ENCODE data around the gene MEP1B.

MEP1B gene

DNA sequence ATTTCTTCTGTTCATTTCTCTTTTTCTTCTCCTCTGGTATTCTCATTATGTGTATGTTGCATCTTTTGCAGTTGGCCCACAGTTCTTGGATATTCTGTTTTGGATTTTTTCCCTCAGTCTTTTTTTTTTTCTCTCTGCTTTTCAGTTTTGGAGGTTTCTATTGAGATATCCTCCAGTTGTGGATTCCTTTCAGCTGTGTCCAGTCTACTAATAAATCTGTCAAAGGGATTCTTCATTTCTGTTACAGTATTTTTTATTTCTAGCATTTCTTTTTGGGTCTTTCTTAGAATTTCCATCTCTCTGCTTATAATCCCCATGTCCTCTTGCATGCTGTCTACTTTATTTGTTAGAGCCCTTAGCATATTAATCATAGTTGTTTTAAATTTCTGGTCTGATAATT, 6.3 kb upstream of the MEP1B start:
- H3K79me2 ChIP-seq (ENCODE audit: insufficient read depth, low read length): no peaks in the 10 kb centered on the region
- TF ChIP-seq, protein P1, sequence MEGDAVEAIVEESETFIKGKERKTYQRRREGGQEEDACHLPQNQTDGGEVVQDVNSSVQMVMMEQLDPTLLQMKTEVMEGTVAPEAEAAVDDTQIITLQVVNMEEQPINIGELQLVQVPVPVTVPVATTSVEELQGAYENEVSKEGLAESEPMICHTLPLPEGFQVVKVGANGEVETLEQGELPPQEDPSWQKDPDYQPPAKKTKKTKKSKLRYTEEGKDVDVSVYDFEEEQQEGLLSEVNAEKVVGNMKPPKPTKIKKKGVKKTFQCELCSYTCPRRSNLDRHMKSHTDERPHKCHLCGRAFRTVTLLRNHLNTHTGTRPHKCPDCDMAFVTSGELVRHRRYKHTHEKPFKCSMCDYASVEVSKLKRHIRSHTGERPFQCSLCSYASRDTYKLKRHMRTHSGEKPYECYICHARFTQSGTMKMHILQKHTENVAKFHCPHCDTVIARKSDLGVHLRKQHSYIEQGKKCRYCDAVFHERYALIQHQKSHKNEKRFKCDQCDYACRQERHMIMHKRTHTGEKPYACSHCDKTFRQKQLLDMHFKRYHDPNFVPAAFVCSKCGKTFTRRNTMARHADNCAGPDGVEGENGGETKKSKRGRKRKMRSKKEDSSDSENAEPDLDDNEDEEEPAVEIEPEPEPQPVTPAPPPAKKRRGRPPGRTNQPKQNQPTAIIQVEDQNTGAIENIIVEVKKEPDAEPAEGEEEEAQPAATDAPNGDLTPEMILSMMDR (IDR thresholded peaks at IDR 0.05; ENCODE audit: insufficient read depth, low read length, poor library complexity, severe bottlenecking): no peak
- TF ChIP-seq EZH2phosphoT487 (conservative IDR thresholded peaks at IDR 0.05; ENCODE audit: low read length): no peak

DNA sequence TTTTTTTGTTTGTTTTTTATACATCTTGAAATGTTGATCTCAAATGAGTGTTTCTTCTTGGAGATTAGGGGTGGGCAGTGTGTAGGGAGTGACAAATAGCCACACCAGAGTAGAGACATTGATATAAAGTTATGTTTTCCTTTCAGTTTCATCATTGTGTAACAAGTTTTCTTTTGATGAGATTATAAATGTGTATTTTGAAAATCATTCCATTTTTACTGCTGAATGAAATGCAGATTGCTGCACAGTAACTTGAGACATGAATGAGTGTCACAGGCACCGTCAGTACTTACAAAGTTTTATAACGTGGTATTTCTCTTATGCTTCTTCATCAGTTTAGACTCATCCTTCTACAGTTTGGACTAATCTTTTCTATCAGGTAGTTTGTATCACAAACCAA, 370 bp downstream of the MEP1B start:
- no peaks in the 10 kb centered on the region for H3K36me3 ChIP-seq (ENCODE audit: low read length)
- no peaks in the 10 kb centered on the region for H3K9me2 ChIP-seq (replicated peaks; ENCODE audit: insufficient read depth, low read length)
- TF ChIP-seq, protein P1 (IDR thresholded peaks at IDR 0.05; ENCODE audit: insufficient read depth, low read length, poor library complexity, severe bottlenecking): no peak
- TF ChIP-seq EZH2phosphoT487 (conservative IDR thresholded peaks at IDR 0.05; ENCODE audit: low read length): no peak

More for the DNA sequence above, 6.3 kb upstream of the MEP1B start:
- Histone ChIP-seq H4K20me1 (ENCODE audit: low read depth, low read length) (no peaks in the 10 kb centered on the region), H3K9me3 (ENCODE audit: insufficient read depth, low read length) (no peaks in the 10 kb centered on the region), H3K9ac (ENCODE audit: low read length) (no peak overlapping the region), H3F3A (ENCODE audit: insufficient read depth) (no peaks in the 10 kb centered on the region), H3K4me2 (ENCODE audit: low read depth, low read length, poor library complexity, severe bottlenecking) (no peak overlapping the region), H3K27me3 (ENCODE audit: low read length) (no peaks in the 10 kb centered on the region), H3K27ac (ENCODE audit: low read depth, low read length) (no peak overlapping the region), H3K9me2 (replicated peaks; ENCODE audit: insufficient read depth, low read length) (no peaks in the 10 kb centered on the region), H3K36me3 (ENCODE audit: low read length) (no peaks in the 10 kb centered on the region), H2AFZ (ENCODE audit: low read depth, low read length, severe bottlenecking) (no peak overlapping the region), H3K4me3 (ENCODE audit: insufficient read depth, low read length, poor library complexity, severe bottlenecking) (no peak overlapping the region)

DNA sequence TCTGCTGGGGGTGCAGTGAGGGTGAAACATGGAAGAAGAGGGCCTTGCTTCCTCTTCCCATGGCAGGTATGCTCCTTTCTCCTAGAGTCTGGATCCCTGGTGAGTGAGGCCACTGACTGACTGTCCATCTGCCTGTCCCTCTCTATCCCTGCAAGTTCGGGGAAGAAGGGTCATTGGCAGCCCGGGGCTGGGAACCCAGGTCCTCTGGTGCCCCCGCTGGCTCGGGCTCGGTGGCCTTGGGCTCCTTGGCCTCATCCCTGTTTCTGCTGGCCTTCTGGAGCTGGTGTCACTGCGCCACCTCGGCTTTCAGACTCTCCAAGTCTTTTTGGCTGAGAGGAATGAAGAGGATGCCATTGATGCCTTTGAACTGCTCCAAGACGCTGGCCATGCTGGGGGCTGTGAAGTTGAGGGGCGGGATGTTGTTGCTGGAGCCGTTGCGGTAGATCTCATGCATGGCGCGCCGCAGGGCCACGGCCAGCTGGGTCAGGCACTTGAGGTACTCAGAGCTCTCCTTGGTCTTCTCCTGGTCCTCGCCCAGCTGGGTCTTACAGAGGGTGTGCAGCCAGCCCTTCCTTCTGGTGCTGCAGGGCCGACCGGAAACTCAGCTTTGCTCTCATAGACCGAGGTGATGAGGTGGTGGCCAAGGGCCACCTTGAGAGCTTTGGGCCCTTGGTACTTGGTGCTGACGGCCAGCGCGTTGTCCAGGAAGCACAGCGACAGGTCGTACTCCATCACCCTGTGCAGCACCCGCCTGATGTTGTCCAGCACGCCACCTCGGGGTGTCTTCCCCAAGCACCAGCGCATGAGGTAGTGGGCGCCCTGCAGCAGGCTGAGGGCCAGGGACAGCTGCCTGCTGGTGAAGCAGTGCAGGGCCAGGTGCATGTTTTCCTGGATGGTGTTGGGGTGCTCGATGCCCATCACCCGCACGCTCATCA, 6.3 kb downstream of the MEP1B start:
- Histone ChIP-seq H4K20me1 (ENCODE audit: low read depth, low read length) (no peaks in the 10 kb centered on the region), H3K36me3 (ENCODE audit: low read length) (no peaks in the 10 kb centered on the region), H3K79me2 (ENCODE audit: insufficient read depth, low read length) (no peaks in the 10 kb centered on the region), H3K9ac (ENCODE audit: low read length) (no peak overlapping the region), H3K27ac (ENCODE audit: low read depth, low read length) (no peak overlapping the region), H3K4me3 (ENCODE audit: insufficient read depth, low read length, poor library complexity, severe bottlenecking) (no peak overlapping the region), H3K9me3 (ENCODE audit: insufficient read depth, low read length) (no peaks in the 10 kb centered on the region), H3K4me2 (ENCODE audit: low read depth, low read length, poor library complexity, severe bottlenecking) (no peak overlapping the region), H3F3A (ENCODE audit: insufficient read depth) (no peaks in the 10 kb centered on the region), H2AFZ (ENCODE audit: low read depth, low read length, severe bottlenecking) (no peak overlapping the region), H3K27me3 (ENCODE audit: low read length) (no peaks in the 10 kb centered on the region), H3K9me2 (replicated peaks; ENCODE audit: insufficient read depth, low read length) (no peaks in the 10 kb centered on the region)
- TF ChIP-seq EZH2phosphoT487 (conservative IDR thresholded peaks at IDR 0.05; ENCODE audit: low read length): no peak

More for the DNA sequence above, 370 bp downstream of the MEP1B start:
- Histone ChIP-seq H3K79me2 (ENCODE audit: insufficient read depth, low read length) (no peaks in the 10 kb centered on the region), H3K27me3 (ENCODE audit: low read length) (no peaks in the 10 kb centered on the region), H3K9ac (ENCODE audit: low read length) (no peak overlapping the region), H4K20me1 (ENCODE audit: low read depth, low read length) (no peaks in the 10 kb centered on the region), H3K9me3 (ENCODE audit: insufficient read depth, low read length) (no peaks in the 10 kb centered on the region), H3K4me2 (ENCODE audit: low read depth, low read length, poor library complexity, severe bottlenecking) (no peak overlapping the region), H2AFZ (ENCODE audit: low read depth, low read length, severe bottlenecking) (no peak overlapping the region), H3K4me3 (ENCODE audit: insufficient read depth, low read length, poor library complexity, severe bottlenecking) (no peak overlapping the region), H3K27ac (ENCODE audit: low read depth, low read length) (no peak overlapping the region), H3F3A (ENCODE audit: insufficient read depth) (no peaks in the 10 kb centered on the region)

DNA sequence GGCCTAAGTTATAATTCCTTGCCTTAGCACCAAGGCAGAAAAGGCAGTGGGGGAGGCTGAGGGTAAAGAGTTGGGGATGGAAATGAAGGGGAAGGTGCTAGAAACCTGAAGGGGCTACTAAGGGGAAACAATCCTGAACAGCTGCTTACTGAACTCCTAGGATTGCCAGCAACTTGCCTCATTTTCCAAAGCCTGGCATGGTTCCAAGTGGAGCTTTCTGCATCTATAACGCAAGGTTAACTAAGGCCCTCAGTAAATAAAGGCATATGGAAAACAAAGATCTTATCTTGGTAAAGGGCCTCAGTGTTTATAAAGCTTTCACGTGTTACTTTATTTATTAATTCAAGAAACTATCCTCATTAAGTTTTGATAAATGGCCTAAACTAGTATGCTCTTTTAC, 10.9 kb downstream of the MEP1B start:
- no peak overlapping the region for H2AFZ ChIP-seq (ENCODE audit: low read depth, low read length, severe bottlenecking)
- H3K27me3 ChIP-seq (ENCODE audit: low read length): no peaks in the 10 kb centered on the region
- no peak overlapping the region for H3K4me3 ChIP-seq (ENCODE audit: insufficient read depth, low read length, poor library complexity, severe bottlenecking)
- no peaks in the 10 kb centered on the region for H3K9me3 ChIP-seq (ENCODE audit: insufficient read depth, low read length)
- no peaks in the 10 kb centered on the region for H3K9me2 ChIP-seq (replicated peaks; ENCODE audit: insufficient read depth, low read length)
- H3K27ac ChIP-seq (ENCODE audit: low read depth, low read length): no peak overlapping the region
- H3F3A ChIP-seq (ENCODE audit: insufficient read depth): no peaks in the 10 kb centered on the region
- H3K79me2 ChIP-seq (ENCODE audit: insufficient read depth, low read length): no peaks in the 10 kb centered on the region
- H4K20me1 ChIP-seq (ENCODE audit: low read depth, low read length): no peaks in the 10 kb centered on the region
- H3K36me3 ChIP-seq (ENCODE audit: low read length): no peaks in the 10 kb centered on the region
- no peak for TF ChIP-seq EZH2phosphoT487 (conservative IDR thresholded peaks at IDR 0.05; ENCODE audit: low read length)
- TF ChIP-seq, protein P1 (IDR thresholded peaks at IDR 0.05; ENCODE audit: insufficient read depth, low read length, poor library complexity, severe bottlenecking): no peak
- H3K4me2 ChIP-seq (ENCODE audit: low read depth, low read length, poor library complexity, severe bottlenecking): no peak overlapping the region
- no peak overlapping the region for H3K9ac ChIP-seq (ENCODE audit: low read length)
